Uterus (tissue), 4 donors: ENCODE results near the gene S100A16. TPM values are rescaled to one million over a fixed set of nuclear protein-coding genes. Genes with fewer than 3 reads are reported as not detected.
A peak's percentile ranks its signal among the peaks of the same experiment; 100 is the strongest.

Source experiments
- DNase-seq, 2 donors: peaks; one replicate each; pipeline ENCODE4 v3.0.0-alpha.2; 2019 to 2020
- H3K27ac ChIP-seq, 2 donors: fragments of 200-600 bp; sonication (generic); 1 replicate in 1 of 2; 2 replicates in 1 of 2; pipeline ENCODE4 v1.5.1; 2016 to 2018
- H3K27me3 ChIP-seq, 2 donors: fragments of 200-600 bp; sonication (generic); one replicate each; pipeline ENCODE4 v1.5.1; 2018 to 2019; ENCODE audit warnings: control low read depth in 1 of 2
- H3K36me3 ChIP-seq, 2 donors: fragments of 200-600 bp; sonication (generic); one replicate each; pipeline ENCODE4 v1.5.1; 2019; ENCODE audit warnings: control low read depth in 1 of 2
- H3K4me1 ChIP-seq, 2 donors: fragments of 200-600 bp; sonication (generic); one replicate each; pipeline ENCODE4 v1.5.1; 2018 to 2019; ENCODE audit warnings: control low read depth in 1 of 2
- H3K4me3 ChIP-seq, 2 donors: fragments of 200-600 bp; sonication (generic); 1 replicate in 1 of 2; 2 replicates in 1 of 2; pipeline ENCODE4 v1.5.1; 2018 to 2019; ENCODE audit warnings: mild to moderate bottlenecking in 1 of 2
- H3K9me3 ChIP-seq, 2 donors: fragments of 200-600 bp; sonication (generic); one replicate each; pipeline ENCODE4 v1.5.1; 2019; ENCODE audit warnings: control low read depth in 1 of 2
- CTCF ChIP-seq, 4 experiments: fragments of 200-600 bp in 2 of 4; fragments of 450-650 bp in 2 of 4; sonication (generic) in 2 of 4; IDR thresholded peaks; one replicate each; pipeline ENCODE4 v1.5.1; 2016 to 2019; ENCODE audit warnings: antibody characterized with exemption in 4 of 4, mild to moderate bottlenecking in 2 of 4, moderate library complexity in 1 of 4
- POLR2A ChIP-seq, 2 donors: fragments of 450-650 bp; IDR thresholded peaks; one replicate each; pipeline ENCODE4 v1.6.1; 2016; ENCODE audit warnings: antibody characterized with exemption in 2 of 2, mild to moderate bottlenecking in 1 of 2, moderate library complexity in 1 of 2
- intact Hi-C: fragments of 100-400 bp; cut with DNase I; formaldehyde crosslinking; loops from one replicate; pipeline ENCODE4 v1.15.1; 2023; ENCODE audit warnings: low total_unique reads
- total RNA-seq, 4 donors: library from RNA; depleted of rRNA in 3 of 4; stranded (reverse); fragments of >200 nt in 3 of 4; gene quantifications; one replicate each; pipeline versions ENCODE4 v1.1.0 to v1.2.4, GENCODE V29; 2014 to 2023
- donor health status: DM: yes; HTN: yes; CAD: no.

S100A16 gene
- total RNA-seq, 4 donors from 2014 or later: 57.4 to 122 (median 72.1) TPM

GRCh38 chr1:153658400-153659174, 45.6 kb upstream of the S100A16 start, which contains the start of gene SNAPIN:
TSS of gene SNAPIN (plus strand) at chr1:153658703. CDS start at chr1:153658744, 41 bp downstream.
- DNase-seq: peak; percentile 90 to 93
- TF ChIP-seq CTCF (IDR thresholded peaks at IDR 0.05) (peak in 3 of 4 experiments; percentile 22 to 32 (median 25)), POLR2A (IDR thresholded peaks at IDR 0.05) (peak; percentile 57 to 65)
- intact Hi-C loops: no loop called here
- H3K27ac ChIP-seq: peak within 1 kb of the TSS; percentile 98
- H3K4me3 ChIP-seq: peak within 1 kb of the TSS; percentile 92 to 94
- H3K27me3 ChIP-seq: no peaks in the 10 kb centered on the region
- H3K9me3 ChIP-seq: no peaks in the 10 kb centered on the region
- H3K36me3 ChIP-seq: no peaks in the 10 kb centered on the region
- H3K4me1 ChIP-seq: peaks cover 4 to 9% of the 10 kb centered on the region in 2 donors

- H3K27ac ChIP-seq: no peak overlapping the region
- no peaks in the 10 kb centered on the region for H3K9me3 ChIP-seq
- TF ChIP-seq POLR2A (IDR thresholded peaks at IDR 0.05): no peak
- no peak for TF ChIP-seq CTCF (IDR thresholded peaks at IDR 0.05)
- peaks cover 4 to 9% of the 10 kb centered on the region in 2 donors for H3K4me1 ChIP-seq
- intact Hi-C loops: no loop called here
- no peaks in the 10 kb centered on the region for H3K36me3 ChIP-seq
- no peaks in the 10 kb centered on the region for H3K27me3 ChIP-seq
- no peak for DNase-seq
- H3K4me3 ChIP-seq: no peak overlapping the region
Observed at GRCh38 chr1:153655333-153655732, 42.4 kb upstream of the S100A16 start.

- H3K4me3 ChIP-seq: no peak overlapping the region
- no peaks in the 10 kb centered on the region for H3K36me3 ChIP-seq
- H3K9me3 ChIP-seq: no peaks in the 10 kb centered on the region
- no peak for TF ChIP-seq POLR2A (IDR thresholded peaks at IDR 0.05)
- no peak for TF ChIP-seq CTCF (IDR thresholded peaks at IDR 0.05)
- H3K4me1 ChIP-seq: no peaks in the 10 kb centered on the region
- intact Hi-C loops: no loop called here
- DNase-seq: no peak
- H3K27me3 ChIP-seq: no peaks in the 10 kb centered on the region
- peak overlapping the region in 1 of 2 donors; percentile 0 for H3K27ac ChIP-seq
Observed at GRCh38 chr1:153652805-153653500, 40.0 kb upstream of the S100A16 start.

- no peak for DNase-seq
- H3K4me1 ChIP-seq: no peaks in the 10 kb centered on the region
- no peaks in the 10 kb centered on the region for H3K27me3 ChIP-seq
- intact Hi-C loops: no loop called here
- H3K27ac ChIP-seq: no peak overlapping the region
- no peaks in the 10 kb centered on the region for H3K9me3 ChIP-seq
- H3K4me3 ChIP-seq: no peak overlapping the region
- H3K36me3 ChIP-seq: no peaks in the 10 kb centered on the region
- TF ChIP-seq POLR2A (IDR thresholded peaks at IDR 0.05) (no peak), CTCF (IDR thresholded peaks at IDR 0.05) (no peak)
Observed at GRCh38 chr1:153651771-153652170, 38.8 kb upstream of the S100A16 start.

GRCh38 chr1:153649863-153650235, 36.9 kb upstream of the S100A16 start:
- TF ChIP-seq CTCF (IDR thresholded peaks at IDR 0.05) (no peak), POLR2A (IDR thresholded peaks at IDR 0.05) (no peak)
- Histone ChIP-seq H3K4me1 (no peaks in the 10 kb centered on the region), H3K36me3 (no peaks in the 10 kb centered on the region), H3K27me3 (no peaks in the 10 kb centered on the region), H3K9me3 (no peaks in the 10 kb centered on the region), H3K27ac (peak overlapping the region in 1 of 2 donors; percentile 17), H3K4me3 (no peak overlapping the region)
- DNase-seq: no peak
- intact Hi-C loops: no loop called here
